HepG2 (cell line): Measurements from ENCODE around the gene VPS9D1. TPM values are rescaled to one million over a fixed set of nuclear protein-coding genes. Genes with fewer than 3 reads are reported as not detected.

ENCODE experiments used
- ATAC-seq: fragments of 200-7000 bp; cut with Tn5 transposase; 3 replicates; pipeline ENCODE4 v1.9.1; 2020; ENCODE audit warnings: mild to moderate bottlenecking, moderate library complexity
- BruUV-seq: library from RNA; stranded (reverse); fragments of 400-500 nt; replicated peaks from 2 replicates; lab custom pipeline; 2021; lab: Mats Ljungman, UMichigan
- CTCF ChIA-PET: fragments of 300-600 bp; formaldehyde crosslinking; extraction: SDS; loops from one replicate; lab custom pipeline; 2021; ENCODE audit warnings: low total read pairs, inconsistent platforms, low intra/inter-chr PET ratio; lab: Yijun Ruan, JAX
- POLR2A ChIA-PET: fragments of 350-600 bp; sonication (Branson Sonifier 250); formaldehyde crosslinking; loops from one replicate; lab custom pipeline; 2020; ENCODE audit warnings: antibody characterized with exemption, inconsistent platforms; lab: Yijun Ruan, JAX
- DNase-seq: peaks from one replicate; pipeline ENCODE4 v3.0.0-alpha.2; 2015; ENCODE audit warnings: low spot score
- FAIRE-seq: peaks from 3 replicates; lab custom pipeline; 2011; peaks lifted over from hg19 to GRCh38; lab: Jason Lieb, UNC
- H2AFZ ChIP-seq: one replicate; pipeline ENCODE4 v1.6.1; 2011; ENCODE audit warnings: low read length, inconsistent platforms
- H3K27ac ChIP-seq: fragments of 300-600 bp; 3 replicates; pipeline ENCODE4 v1.8.0; 2011; ENCODE audit warnings: mixed run types, mild to moderate bottlenecking, mixed read lengths, low read length, inconsistent platforms; ENCODE audit not compliant: insufficient read depth; ENCODE audit errors: extremely low read length
- H3K27me3 ChIP-seq, 2 experiments: fragments of 200-600 bp in 1 of 2; 2 replicates in 1 of 2; 3 replicates in 1 of 2; pipeline versions ENCODE4 v1.6.0 to v1.8.0; 2011; ENCODE audit warnings: low read length in 2 of 2, mild to moderate bottlenecking in 2 of 2, moderate library complexity in 2 of 2, inconsistent platforms in 1 of 2; ENCODE audit not compliant: insufficient read depth in 2 of 2, control insufficient read depth in 1 of 2
- H3K36me3 ChIP-seq, 2 experiments: fragments of 200-600 bp in 1 of 2; replicated peaks in 1 of 2; 2 replicates in 1 of 2; 3 replicates in 1 of 2; pipeline versions ENCODE4 v1.5.1 to v1.8.0; 2011; ENCODE audit warnings: low read length in 2 of 2, inconsistent platforms in 1 of 2; ENCODE audit not compliant: insufficient read depth in 2 of 2, control insufficient read depth in 1 of 2
- H3K4me1 ChIP-seq: 2 replicates; pipeline ENCODE4 v1.5.1; 2012; ENCODE audit warnings: low read length, inconsistent platforms; ENCODE audit not compliant: insufficient read depth
- H3K4me2 ChIP-seq: 2 replicates; pipeline ENCODE4 v1.6.0; 2011; ENCODE audit warnings: low read depth, low read length, inconsistent platforms
- H3K4me3 ChIP-seq, 3 experiments: fragments of 200-600 bp in 1 of 3; sonication (generic), shearing (Covaris generic) in 1 of 3; replicated peaks in 1 of 3; 2 replicates each; pipeline ENCODE4 v1.5.1; 2011 to 2016; ENCODE audit warnings: low read length in 3 of 3, inconsistent platforms in 2 of 3, low read depth in 2 of 3, mild to moderate bottlenecking in 2 of 3, control low read depth in 1 of 3, mixed read lengths in 1 of 3; ENCODE audit not compliant: insufficient read depth in 1 of 3
- H3K79me2 ChIP-seq: one replicate; pipeline ENCODE4 v1.6.1; 2011; ENCODE audit warnings: low read length, inconsistent platforms; ENCODE audit not compliant: insufficient read depth
- H3K9ac ChIP-seq: 2 replicates; pipeline ENCODE4 v1.6.0; 2011; ENCODE audit warnings: mild to moderate bottlenecking, low read depth, low read length, inconsistent platforms; ENCODE audit not compliant: insufficient read depth
- H3K9me3 ChIP-seq: 2 replicates; pipeline ENCODE4 v1.5.1; 2012; ENCODE audit warnings: mild to moderate bottlenecking, low read length
- H4K20me1 ChIP-seq: 2 replicates; pipeline ENCODE4 v1.6.0; 2011; ENCODE audit warnings: inconsistent platforms, mild to moderate bottlenecking, low read length, moderate library complexity; ENCODE audit not compliant: insufficient read depth
- AGO2 ChIP-seq: fragments of 200-400 bp; formaldehyde crosslinking; optimal IDR thresholded peaks from 2 replicates; pipeline ENCODE3; 2017; ENCODE audit warnings: mild to moderate bottlenecking, low read depth, low read length, moderate library complexity
- DDIT3 ChIP-seq: sonication (generic); formaldehyde crosslinking; IDR thresholded peaks from 2 replicates; pipeline ENCODE4 v1.4.0; 2020; ENCODE audit warnings: mild to moderate bottlenecking, missing genetic modification reagents
- HMG20B ChIP-seq: conservative IDR thresholded peaks from 2 replicates; pipeline ENCODE4 v1.6.1; 2016; ENCODE audit warnings: missing genetic modification reagents, missing compliant biosample characterization
- MED8 ChIP-seq: sonication (generic); formaldehyde crosslinking; IDR thresholded peaks from 2 replicates; pipeline ENCODE4 v1.8.1; 2023; ENCODE audit warnings: mild to moderate bottlenecking, missing genetic modification reagents; ENCODE audit not compliant: insufficient replicate concordance
- NFAT5 ChIP-seq: sonication (generic); formaldehyde crosslinking; IDR thresholded peaks from 2 replicates; pipeline ENCODE4 v1.4.0; 2020; ENCODE audit warnings: missing genetic modification reagents
- NR2F1 ChIP-seq, 2 experiments: fragments of 450-650 bp in 1 of 2; formaldehyde crosslinking in 1 of 2; IDR thresholded peaks; 2 replicates each; pipeline versions ENCODE4 v1.5.0 to v1.6.1; 2016 to 2020; ENCODE audit warnings: mild to moderate bottlenecking in 1 of 2, missing compliant biosample characterization in 1 of 2, missing genetic modification reagents in 1 of 2, moderate library complexity in 1 of 2
- PBX2 ChIP-seq: IDR thresholded peaks from 2 replicates; pipeline ENCODE4 v1.6.1; 2016; ENCODE audit warnings: control low read depth
- ZNF430 ChIP-seq: sonication (generic); formaldehyde crosslinking; IDR thresholded peaks from 2 replicates; pipeline ENCODE4 v1.9.0; 2021; ENCODE audit warnings: mild to moderate bottlenecking, missing genetic modification reagents
- ZNF503 ChIP-seq: sonication (generic); formaldehyde crosslinking; IDR thresholded peaks from 2 replicates; pipeline ENCODE4 v1.4.0; 2020; ENCODE audit warnings: missing genetic modification reagents
- WGBS: methylation state at CpG from one replicate; pipeline ENCODE4 v1.1.6; 2017; ENCODE audit warnings: low lambda C conversion rate; 5-methylcytosine and 5-hydroxymethylcytosine counted together
- in situ Hi-C: cut with HindIII; loops from 2 replicates; pipeline ENCODE4 v1.10.0; 2017; ENCODE audit warnings: low pct_unique_long_range_greater_than_20kb; ENCODE audit not compliant: extremely low pct_ligation_motif_present
- intact Hi-C: fragments of 100-400 bp; cut with micrococcal nuclease; formaldehyde crosslinking; loops from one replicate; pipeline ENCODE4 v1.10.0; 2022; ENCODE audit not compliant: unreplicated experiment
- polyA plus RNA-seq, 8 experiments: library from polyadenylated mRNA; depleted of rRNA in 3 of 8; stranded (reverse) in 7 of 8; unstranded in 1 of 8; fragments of >200 nt; fragmentation: Illumina TruSeq in 4 of 8; extraction: Trizol in 4 of 8; gene quantifications; 2 replicates each; pipeline versions ENCODE4 v1.2.1 to v1.2.3, GENCODE V29; 2011 to 2016; ENCODE audit warnings: low read depth in 4 of 8, missing spikeins in 1 of 8, mixed read lengths in 1 of 8; ENCODE audit not compliant: insufficient read depth in 1 of 8
- total RNA-seq, 5 experiments: library from RNA; depleted of rRNA; stranded (reverse); fragments of >200 nt; fragmentation: Illumina TruSeq; extraction: Trizol; gene quantifications; 2 replicates each; pipeline ENCODE4 v1.2.3, GENCODE V29; 2016; ENCODE audit warnings: low read depth in 1 of 5

VPS9D1 gene
- total and polyA plus RNA-seq, 2 of the 13 experiments (the other 11 are each of a cell fraction or from before 2014, with no cell fraction given) = 10.1 to 13.2 TPM

GRCh38 chr16:89746043-89746442 is 25.3 kb upstream of the VPS9D1 start:
- intact Hi-C loops = no loop called here
- ChIA-PET POLR2A (no interaction called here), CTCF (no interaction called here)

GRCh38 chr16:89744813-89745212 is 24.1 kb upstream of the VPS9D1 start:
- Histone ChIP-seq H3K79me2 (no peaks in the 10 kb centered on the region), H3K36me3 (peaks cover 47 to 89% of the 10 kb centered on the region in 2 experiments), H3K27ac (no peak overlapping the region), H3K9me3 (no peaks in the 10 kb centered on the region), H3K4me2 (no peak overlapping the region), H3K9ac (no peak overlapping the region), H2AFZ (no peak overlapping the region), H3K4me3 (no peak overlapping the region), H3K4me1 (no peaks in the 10 kb centered on the region), H4K20me1 (no peaks in the 10 kb centered on the region), H3K27me3 (no peaks in the 10 kb centered on the region)
- no TSS peak for BruUV-seq
- no peak for FAIRE-seq
- ATAC-seq = peak; percentile 17
- ChIA-PET CTCF (no interaction called here), POLR2A (no interaction called here)
- intact Hi-C loops = no loop called here
- in situ Hi-C loops = no loop called here
- 98% methylated on average over 16 of the region's 16 CpGs for WGBS
- no peak for DNase-seq
- TF ChIP-seq NFAT5 (CRISPR knock-in tag) (no peak), PBX2 (CRISPR knock-in tag) (no peak), MED8 (CRISPR knock-in tag) (no peak), NR2F1 (CRISPR knock-in tag; IDR thresholded peaks at IDR 0.05) (no peak), ZNF503 (CRISPR knock-in tag) (no peak), HMG20B (CRISPR knock-in tag) (no peak), ZNF430 (CRISPR knock-in tag) (no peak)

More at GRCh38 chr16:89746043-89746442, 25.3 kb upstream of the VPS9D1 start:
- BruUV-seq = no TSS peak
- no peak overlapping the region for H2AFZ ChIP-seq
- TF ChIP-seq DDIT3 (no peak), AGO2 (peak; percentile 73)
- no peak overlapping the region for H3K4me3 ChIP-seq
- ATAC-seq (no peak), DNase-seq (no peak), FAIRE-seq (no peak)
- H3K9me3 ChIP-seq = no peaks in the 10 kb centered on the region
- H3K79me2 ChIP-seq = no peaks in the 10 kb centered on the region
- peaks cover 47 to 87% of the 10 kb centered on the region in 2 experiments for H3K36me3 ChIP-seq
- WGBS = 95% methylated on average over 14 of the region's 15 CpGs
- no peaks in the 10 kb centered on the region for H3K4me1 ChIP-seq
- no peak overlapping the region for H3K27ac ChIP-seq
- no peak overlapping the region for H3K9ac ChIP-seq
- H3K27me3 ChIP-seq = no peaks in the 10 kb centered on the region
- in situ Hi-C loops = no loop called here
- H4K20me1 ChIP-seq = no peaks in the 10 kb centered on the region
- H3K4me2 ChIP-seq = no peak overlapping the region
